SU-DHL-6 (cell line): ENCODE measurements around the gene DIP2C.

Experiments
- H2AFZ ChIP-seq: fragments of 200-600 bp; sonication (generic); 2 replicates; pipeline ENCODE4 v1.6.1; 2014; ENCODE audit warnings: low read depth, mild to moderate bottlenecking, moderate library complexity, mixed read lengths, antibody characterized with exemption, low read length; ENCODE audit not compliant: severe bottlenecking
- H3F3A ChIP-seq: fragments of 200-600 bp; shearing (Covaris generic); 2 replicates; pipeline ENCODE4 v1.6.0; 2016; ENCODE audit warnings: antibody characterized with exemption, mild to moderate bottlenecking; ENCODE audit not compliant: insufficient read depth
- H3K27ac ChIP-seq: fragments of 200-600 bp; sonication (generic); 2 replicates; pipeline ENCODE4 v1.5.1; 2016; ENCODE audit warnings: low read depth, mild to moderate bottlenecking, low read length, moderate library complexity, mixed read lengths
- H3K27me3 ChIP-seq: fragments of 200-600 bp; sonication (generic), shearing (Covaris generic); 2 replicates; pipeline ENCODE4 v1.6.0; 2014; ENCODE audit warnings: mild to moderate bottlenecking, low read length
- H3K36me3 ChIP-seq: fragments of 200-600 bp; sonication (generic); 2 replicates; pipeline ENCODE4 v1.6.1; 2014; ENCODE audit warnings: mild to moderate bottlenecking, low read length, mixed read lengths
- H3K4me2 ChIP-seq: fragments of 300-600, 200-600 bp; shearing (Covaris generic), sonication (generic); 2 replicates; pipeline ENCODE4 v1.6.0; 2014; ENCODE audit warnings: low read length, low read depth, mild to moderate bottlenecking; ENCODE audit not compliant: poor library complexity, severe bottlenecking
- H3K4me3 ChIP-seq: fragments of 200-600 bp; sonication (generic); 2 replicates; pipeline ENCODE4 v1.5.1; 2014; ENCODE audit warnings: antibody characterized with exemption, low read length, mild to moderate bottlenecking, mixed read lengths; ENCODE audit not compliant: insufficient read depth, poor library complexity, severe bottlenecking
- H3K79me2 ChIP-seq: fragments of 200-600 bp; sonication (generic); 2 replicates; pipeline ENCODE4 v1.6.1; 2014; ENCODE audit warnings: mild to moderate bottlenecking, low read length, moderate library complexity; ENCODE audit not compliant: insufficient read depth
- H3K9ac ChIP-seq: fragments of 200-600 bp; sonication (generic); 2 replicates; pipeline ENCODE4 v1.7.0; 2014; ENCODE audit warnings: mild to moderate bottlenecking, low read length
- H3K9me2 ChIP-seq: fragments of 200-600 bp; sonication (generic); replicated peaks from 2 replicates; pipeline ENCODE4 v1.6.1; 2014; ENCODE audit warnings: low read length; ENCODE audit not compliant: insufficient read depth
- H3K9me3 ChIP-seq: fragments of 200-600 bp; sonication (generic); 2 replicates; pipeline ENCODE4 v1.6.1; 2014; ENCODE audit warnings: low read length, mixed read lengths; ENCODE audit not compliant: insufficient read depth
- H4K20me1 ChIP-seq: fragments of 200-600 bp; sonication (generic); 2 replicates; pipeline ENCODE4 v1.6.1; 2014; ENCODE audit warnings: low read depth, mild to moderate bottlenecking, antibody characterized with exemption, low read length, moderate library complexity, mixed read lengths
- EZH2phosphoT487 ChIP-seq: fragments of 200-600 bp; sonication (generic), shearing (Covaris generic); conservative IDR thresholded peaks from 2 replicates; pipeline ENCODE4 v1.6.1; 2018; ENCODE audit warnings: mild to moderate bottlenecking, antibody characterized with exemption, low read length, moderate library complexity, mixed read lengths
- TF ChIP-seq, protein P1 (sequence below): fragments of 200-600 bp; sonication (generic); IDR thresholded peaks from one replicate; pipeline ENCODE4 v1.5.1; 2017; ENCODE audit warnings: antibody characterized with exemption, mild to moderate bottlenecking, low read length, moderate library complexity; ENCODE audit not compliant: insufficient read depth, poor library complexity, severe bottlenecking

DIP2C gene

GRCh38 chr10:594584-595270, 94.7 kb downstream of the DIP2C start:
- no peaks in the 10 kb centered on the region for H3F3A ChIP-seq
- H3K36me3 ChIP-seq: no peaks in the 10 kb centered on the region
- H3K9me3 ChIP-seq: no peaks in the 10 kb centered on the region
- no peak overlapping the region for H3K4me2 ChIP-seq
- TF ChIP-seq EZH2phosphoT487: no peak
- TF ChIP-seq, protein P1, sequence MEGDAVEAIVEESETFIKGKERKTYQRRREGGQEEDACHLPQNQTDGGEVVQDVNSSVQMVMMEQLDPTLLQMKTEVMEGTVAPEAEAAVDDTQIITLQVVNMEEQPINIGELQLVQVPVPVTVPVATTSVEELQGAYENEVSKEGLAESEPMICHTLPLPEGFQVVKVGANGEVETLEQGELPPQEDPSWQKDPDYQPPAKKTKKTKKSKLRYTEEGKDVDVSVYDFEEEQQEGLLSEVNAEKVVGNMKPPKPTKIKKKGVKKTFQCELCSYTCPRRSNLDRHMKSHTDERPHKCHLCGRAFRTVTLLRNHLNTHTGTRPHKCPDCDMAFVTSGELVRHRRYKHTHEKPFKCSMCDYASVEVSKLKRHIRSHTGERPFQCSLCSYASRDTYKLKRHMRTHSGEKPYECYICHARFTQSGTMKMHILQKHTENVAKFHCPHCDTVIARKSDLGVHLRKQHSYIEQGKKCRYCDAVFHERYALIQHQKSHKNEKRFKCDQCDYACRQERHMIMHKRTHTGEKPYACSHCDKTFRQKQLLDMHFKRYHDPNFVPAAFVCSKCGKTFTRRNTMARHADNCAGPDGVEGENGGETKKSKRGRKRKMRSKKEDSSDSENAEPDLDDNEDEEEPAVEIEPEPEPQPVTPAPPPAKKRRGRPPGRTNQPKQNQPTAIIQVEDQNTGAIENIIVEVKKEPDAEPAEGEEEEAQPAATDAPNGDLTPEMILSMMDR: no peak
- no peaks in the 10 kb centered on the region for H4K20me1 ChIP-seq
- H3K4me3 ChIP-seq: no peak overlapping the region
- no peak overlapping the region for H2AFZ ChIP-seq
- no peak overlapping the region for H3K27ac ChIP-seq
- no peaks in the 10 kb centered on the region for H3K27me3 ChIP-seq
- H3K9me2 ChIP-seq: no peaks in the 10 kb centered on the region
- no peaks in the 10 kb centered on the region for H3K79me2 ChIP-seq
- no peak overlapping the region for H3K9ac ChIP-seq

DNA sequence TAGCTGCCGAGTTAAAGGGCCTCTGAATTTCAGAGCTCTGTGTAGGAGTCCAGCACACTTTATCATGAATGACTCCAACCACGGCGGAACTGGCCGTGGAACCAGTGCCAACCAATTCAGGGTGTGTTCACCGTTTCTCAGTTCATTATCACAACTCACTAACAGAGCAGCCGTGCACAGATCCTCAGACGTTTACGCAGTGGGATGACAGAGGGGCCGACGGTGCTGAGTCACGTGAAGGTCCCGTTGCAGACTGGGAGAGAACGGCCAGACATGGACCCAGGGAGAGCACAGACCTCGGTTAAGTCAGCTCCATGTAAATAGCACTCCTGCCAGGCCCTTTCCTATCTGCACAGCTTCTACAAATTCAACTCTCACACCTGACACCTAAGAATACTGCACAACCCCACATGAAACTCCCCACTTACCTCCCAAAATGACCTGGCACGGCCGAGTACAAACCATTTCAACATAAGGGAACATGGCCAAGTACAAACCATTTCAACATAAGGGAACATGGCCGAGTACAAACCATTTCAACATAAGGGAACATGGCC, 95.5 kb downstream of the DIP2C start:
- Histone ChIP-seq H3K4me2 (no peak overlapping the region), H3K4me3 (no peak overlapping the region), H2AFZ (no peak overlapping the region), H3K9me3 (no peaks in the 10 kb centered on the region), H3K36me3 (no peaks in the 10 kb centered on the region), H3K9ac (no peak overlapping the region), H4K20me1 (no peaks in the 10 kb centered on the region), H3F3A (no peaks in the 10 kb centered on the region), H3K27ac (no peak overlapping the region), H3K27me3 (no peaks in the 10 kb centered on the region), H3K9me2 (no peaks in the 10 kb centered on the region), H3K79me2 (no peaks in the 10 kb centered on the region)
- TF ChIP-seq, protein P1: no peak
- no peak for TF ChIP-seq EZH2phosphoT487

GRCh38 chr10:593421-593820, 96.0 kb downstream of the DIP2C start:
- Histone ChIP-seq H3K79me2 (no peaks in the 10 kb centered on the region), H4K20me1 (no peaks in the 10 kb centered on the region), H3K4me2 (no peak overlapping the region), H3K27ac (no peak overlapping the region), H3K4me3 (no peak overlapping the region), H3K9ac (no peak overlapping the region), H3K9me3 (no peaks in the 10 kb centered on the region), H2AFZ (no peak overlapping the region), H3K27me3 (no peaks in the 10 kb centered on the region), H3K9me2 (no peaks in the 10 kb centered on the region), H3K36me3 (no peaks in the 10 kb centered on the region), H3F3A (no peaks in the 10 kb centered on the region)
- TF ChIP-seq, protein P1: no peak
- no peak for TF ChIP-seq EZH2phosphoT487
